GM18870 (cell line): ENCODE results near the gene AP2A2.
"Not testable (repeated sequence)": the region's sequence is repeated elsewhere in the genome, so short reads cannot be mapped to it uniquely, and the experiment has no call there.

Source experiments
- ATAC-seq: cut with Tn5 transposase; IDR thresholded peaks from one replicate; pipeline ENCODE4 v1.9.1; 2021; ENCODE audit warnings: moderate library complexity; ENCODE audit not compliant: unreplicated experiment

Gene AP2A2

DNA sequence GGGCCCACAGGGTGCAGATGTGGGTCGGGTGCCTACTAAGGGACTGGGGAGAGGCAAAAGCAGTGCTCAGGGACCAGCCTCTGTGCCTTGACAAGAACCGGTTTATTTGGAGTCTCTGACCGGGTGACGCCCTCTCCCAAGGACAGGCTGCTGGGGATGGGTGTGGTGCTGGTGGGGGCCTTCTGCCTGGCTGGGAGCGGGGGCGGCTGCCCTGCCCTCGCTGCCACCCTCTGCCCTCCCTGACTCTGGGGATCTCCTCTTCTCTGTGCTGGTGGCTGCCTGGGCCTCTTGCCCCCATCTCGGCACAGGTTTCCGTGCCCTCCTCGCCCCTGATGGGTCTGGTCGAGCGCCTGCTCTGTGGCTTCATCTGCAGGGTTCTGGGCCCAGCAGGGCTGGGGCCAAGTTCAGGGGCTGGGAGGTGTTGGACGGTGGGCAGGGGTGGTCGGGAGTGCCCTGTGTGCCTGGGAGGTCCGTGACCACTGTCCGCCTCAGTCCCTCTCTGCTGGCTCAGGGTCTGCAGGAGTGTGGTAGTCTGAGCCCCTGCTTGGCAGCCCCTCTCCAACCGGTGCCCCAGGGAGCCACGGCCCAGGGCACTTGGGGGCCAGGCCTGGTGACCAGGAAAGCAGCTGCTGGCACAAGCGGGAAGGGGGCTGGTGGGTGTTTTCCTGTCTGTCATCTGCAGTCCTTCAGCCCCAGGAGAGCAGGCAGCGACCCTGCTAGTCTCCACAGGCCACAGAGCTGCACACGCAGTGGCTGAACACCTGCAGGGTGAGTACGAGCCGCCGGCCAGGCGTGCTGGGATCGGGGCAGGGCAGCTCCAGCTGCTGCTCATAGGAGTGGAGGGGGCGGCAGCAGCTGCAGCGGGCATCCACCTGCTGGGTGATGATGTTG lies 87.3 kb downstream of the AP2A2 start:
- no peak for ATAC-seq

DNA sequence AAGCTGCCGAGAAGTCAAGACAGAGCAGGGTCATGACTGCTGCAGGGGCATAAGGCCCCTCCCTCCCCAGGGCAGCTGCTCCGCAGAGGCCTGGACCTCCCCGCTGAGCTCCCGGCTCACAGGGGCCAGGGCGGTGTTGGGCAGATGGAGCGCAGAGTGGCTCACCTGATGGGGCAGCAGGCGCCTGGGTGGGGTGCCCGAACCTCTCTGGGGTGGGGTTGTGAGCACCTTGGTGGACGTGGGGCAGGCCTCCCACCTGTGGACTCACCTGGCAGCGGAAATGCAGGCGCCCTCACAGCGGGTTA lies 87.9 kb downstream of the AP2A2 start:
- ATAC-seq, result no peak

DNA sequence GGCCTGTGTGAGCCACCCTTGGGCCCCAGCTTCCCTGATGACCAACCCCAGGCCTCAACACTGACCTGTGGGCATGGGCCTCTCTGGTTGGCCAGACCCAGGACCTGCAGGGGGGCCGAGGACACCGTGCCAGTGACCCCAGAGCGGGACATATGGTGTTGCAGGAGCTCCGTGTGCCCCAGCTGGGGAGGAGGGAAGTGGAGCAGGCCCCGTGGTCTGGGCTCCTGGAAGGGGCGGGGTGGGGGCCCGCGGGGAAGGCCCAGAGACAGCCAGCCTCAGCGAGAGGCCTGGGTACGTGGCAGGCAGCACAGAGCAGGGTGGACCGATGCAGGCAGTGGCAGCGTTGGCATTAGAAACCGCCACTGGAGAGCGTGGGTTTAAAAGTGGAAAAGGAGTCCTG lies 88.6 kb downstream of the AP2A2 start:
- no peak for ATAC-seq

DNA sequence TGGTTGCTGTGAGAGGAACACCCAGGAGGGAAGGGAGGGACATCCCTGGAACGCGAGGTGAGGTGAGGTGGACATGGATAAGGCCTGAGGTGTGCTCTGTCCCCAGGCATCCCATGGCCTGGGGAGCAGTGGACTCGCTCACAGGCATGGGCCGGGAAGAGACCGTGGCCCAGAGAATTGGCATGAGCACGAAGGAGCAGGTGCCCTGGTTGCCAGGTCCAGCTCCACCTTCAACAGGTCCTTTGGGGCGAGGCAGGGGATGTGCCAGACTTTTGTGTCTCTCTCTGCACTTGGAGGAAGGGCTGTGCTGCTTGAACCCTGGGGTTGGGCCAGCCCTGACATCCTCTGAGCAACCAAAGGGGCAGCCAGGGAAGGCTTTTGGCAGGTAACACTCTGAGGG lies 89.4 kb downstream of the AP2A2 start:
- no peak for ATAC-seq

DNA sequence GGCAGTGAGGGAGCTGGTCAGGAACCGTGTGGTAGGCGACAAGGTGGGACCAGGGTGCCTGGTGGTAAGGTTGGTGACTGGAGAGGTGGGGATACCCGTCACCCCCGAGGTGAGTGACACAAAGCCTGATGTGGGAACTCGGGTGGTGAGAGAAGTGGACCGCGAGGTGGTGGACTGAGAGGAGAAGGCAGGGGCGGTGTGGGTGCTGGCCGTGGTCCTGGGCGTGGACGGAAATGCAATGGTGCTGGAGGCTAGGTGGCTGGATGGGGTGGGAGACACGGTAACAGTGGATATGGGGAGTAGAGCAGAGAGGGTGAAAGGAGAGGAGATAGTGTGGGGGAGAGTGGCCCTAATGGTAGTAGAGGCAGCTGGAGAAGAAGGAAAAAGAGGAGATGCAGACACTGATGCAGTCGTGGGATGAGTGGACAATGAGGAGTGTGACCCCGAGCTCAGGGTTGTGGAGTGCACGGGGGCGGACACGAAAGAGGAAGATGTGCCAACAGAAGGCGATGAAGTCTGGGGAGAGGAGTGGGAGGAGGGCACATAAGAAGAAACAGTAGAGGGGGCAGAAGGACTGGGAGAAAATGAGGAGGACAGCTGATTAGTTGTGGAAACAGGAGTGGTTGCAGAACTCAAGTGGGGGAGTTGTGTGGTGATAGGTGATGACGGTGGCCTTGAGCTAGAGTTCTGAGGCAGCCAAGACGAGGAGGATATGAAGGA lies 90.3 kb downstream of the AP2A2 start:
- no peak for ATAC-seq

DNA sequence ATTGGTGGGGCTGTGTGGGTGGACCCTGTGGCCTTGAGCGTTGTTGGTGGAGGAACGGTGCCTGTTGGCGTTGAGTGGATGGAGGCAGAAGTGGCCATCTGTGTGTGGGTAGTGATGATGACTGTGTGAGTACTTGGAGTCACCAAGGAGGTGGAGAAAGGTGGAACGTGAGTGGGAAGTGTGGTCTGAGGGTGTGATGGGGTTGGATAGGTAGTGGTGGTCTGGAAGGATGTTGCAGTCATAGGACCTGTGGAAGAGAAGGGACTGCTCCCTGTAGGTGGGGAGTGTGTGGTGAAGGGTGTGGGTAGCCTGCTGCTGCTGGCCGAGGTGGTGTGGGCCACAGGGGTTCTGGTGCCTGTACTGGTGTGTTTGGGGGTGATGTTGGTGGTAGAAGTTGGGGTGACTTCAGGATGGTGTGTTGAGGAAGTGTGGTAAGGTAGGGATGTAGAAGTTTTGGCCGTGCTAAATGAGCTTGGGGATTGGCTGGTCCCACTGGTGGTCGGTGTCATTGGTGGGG lies 91.0 kb downstream of the AP2A2 start:
- ATAC-seq, result not testable (repeated sequence)

DNA sequence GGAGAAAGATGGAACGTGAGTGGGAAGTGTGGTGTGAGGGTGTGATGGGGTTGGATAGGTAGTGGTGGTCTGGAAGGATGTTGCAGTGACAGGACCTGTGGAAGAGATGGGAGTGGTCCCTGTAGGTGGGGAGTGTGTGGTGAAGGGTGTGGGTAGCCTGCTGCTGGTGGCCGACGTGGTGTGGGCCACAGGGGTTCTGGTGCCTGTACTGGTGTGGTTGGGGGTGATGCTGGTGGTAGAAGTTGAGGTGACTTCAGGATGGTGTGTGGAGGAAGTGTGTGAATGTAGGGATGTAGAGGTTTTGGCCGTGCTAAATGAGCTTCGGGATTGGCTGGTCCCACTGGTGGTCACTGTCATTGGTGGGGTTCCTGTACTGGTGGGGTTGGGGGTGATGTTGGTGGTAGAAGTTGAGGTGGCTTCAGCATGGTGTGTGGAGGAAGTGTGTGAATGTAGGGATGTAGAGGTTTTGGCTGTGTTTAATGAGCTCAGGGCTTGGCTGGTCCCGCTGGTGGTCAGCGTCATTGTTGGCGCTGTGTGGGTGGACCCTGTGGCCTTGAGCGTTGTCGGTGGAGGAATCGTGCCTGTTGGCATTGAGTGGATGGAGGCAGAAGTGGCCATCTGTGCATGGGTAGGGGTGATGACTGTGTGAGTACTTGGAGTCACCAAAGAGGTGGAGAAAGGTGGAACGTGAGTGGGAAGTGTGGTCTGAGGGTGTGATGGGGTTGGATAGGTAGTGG lies 91.8 kb downstream of the AP2A2 start:
- ATAC-seq, result no peak

DNA sequence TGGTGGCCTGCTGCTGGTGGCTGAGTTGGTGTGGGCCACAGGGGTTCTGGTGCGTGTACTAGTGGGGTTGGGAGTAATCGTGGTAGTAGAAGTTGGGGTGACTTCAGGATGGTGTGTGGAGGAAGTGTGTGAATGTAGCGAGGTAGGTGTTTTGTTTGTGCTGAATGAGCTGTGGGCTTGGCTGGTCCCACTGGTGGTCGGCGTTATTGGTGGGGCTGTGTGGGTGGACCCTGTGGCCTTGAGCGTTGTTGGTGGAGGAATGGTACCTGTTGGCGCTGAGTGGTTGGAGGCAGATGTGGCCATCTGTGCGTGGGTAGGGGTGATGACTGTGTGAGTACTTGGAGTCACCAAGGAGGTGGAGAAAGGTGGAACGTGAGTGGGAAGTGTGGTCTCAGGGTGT lies 92.4 kb downstream of the AP2A2 start:
- no peak for ATAC-seq

DNA sequence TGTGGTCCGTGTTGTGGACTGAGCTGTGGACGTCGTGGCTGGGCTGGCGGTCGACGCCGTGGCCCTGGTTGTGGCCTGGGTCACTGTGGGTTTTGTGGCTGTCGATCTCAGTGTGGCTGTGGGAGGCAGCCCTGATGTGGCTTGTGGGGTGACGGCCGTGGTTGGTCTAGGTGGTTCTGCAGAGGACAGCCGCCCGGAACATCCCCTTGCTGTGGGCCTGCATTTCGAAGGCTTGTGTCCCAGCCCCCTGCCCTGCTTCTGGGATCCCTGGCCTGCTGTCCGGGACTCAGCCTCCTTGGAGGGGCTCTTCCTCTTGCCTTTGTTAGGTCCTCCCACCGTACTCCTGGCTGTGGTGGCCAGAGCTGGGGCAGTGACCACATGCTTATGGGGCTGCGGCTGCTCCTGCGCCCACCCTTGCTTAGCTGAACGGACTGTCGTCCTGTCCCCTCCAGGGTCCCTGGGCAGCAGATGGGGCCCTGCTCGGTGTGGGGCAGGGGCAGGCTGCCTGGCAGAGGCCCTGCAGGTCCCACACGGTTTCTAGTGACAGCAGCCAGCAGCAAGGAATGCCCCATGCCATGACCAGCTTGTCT lies 93.7 kb downstream of the AP2A2 start:
- no peak for ATAC-seq

DNA sequence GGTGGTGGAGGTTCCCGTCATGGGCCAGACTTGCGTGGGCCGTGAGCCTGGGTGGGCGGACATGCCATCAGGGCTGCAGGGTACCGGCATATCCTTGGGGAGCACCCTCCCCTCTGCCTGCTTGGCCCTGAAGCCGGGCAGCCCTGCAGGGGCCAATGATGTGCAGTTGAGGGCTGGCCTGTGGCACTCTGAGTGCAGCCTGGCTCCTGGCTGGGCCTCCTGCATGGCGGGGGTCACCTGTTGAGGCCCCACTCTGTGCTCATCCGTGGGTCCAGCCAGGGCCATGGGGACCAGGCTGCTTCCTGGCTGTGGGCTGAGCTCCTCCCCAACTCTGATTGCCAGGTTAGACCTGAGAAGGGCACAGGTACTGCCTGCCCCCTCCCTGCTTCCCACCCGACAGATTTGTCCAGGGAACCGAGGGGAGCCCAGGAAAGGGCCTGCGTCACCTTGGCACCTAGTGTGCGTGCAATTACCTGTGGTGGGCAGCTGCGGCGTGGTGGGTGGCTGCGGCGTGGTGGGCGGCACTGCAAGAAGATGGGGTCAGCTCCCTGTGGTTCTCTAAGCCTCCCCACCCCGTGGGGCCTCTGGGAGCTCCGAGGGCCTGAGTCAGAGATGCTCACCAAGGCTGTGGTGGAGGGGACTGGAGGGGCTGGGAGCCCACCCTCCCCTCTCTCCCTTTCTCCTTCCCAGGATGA lies 94.7 kb downstream of the AP2A2 start:
- ATAC-seq, result no peak

DNA sequence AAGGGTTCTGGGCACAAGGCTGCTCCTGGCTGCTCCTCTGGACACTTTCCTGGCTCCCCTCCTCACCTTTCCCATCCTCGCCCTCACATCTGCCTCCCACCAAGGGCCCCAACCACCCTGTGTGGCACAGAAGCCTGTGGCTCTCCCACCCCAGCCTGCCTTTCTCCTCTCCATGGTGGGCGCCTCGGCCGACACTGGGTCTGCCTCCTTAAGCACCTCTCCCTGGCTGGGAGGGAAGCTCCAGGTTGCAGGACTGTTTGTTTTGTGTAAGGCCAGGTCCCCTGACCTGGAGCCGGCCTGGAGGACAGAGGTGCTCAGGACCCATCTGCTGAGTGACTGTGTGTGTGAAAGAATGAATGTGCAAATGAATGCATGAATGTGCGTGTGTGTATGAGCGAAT lies 96.7 kb downstream of the AP2A2 start:
- ATAC-seq, result no peak

DNA sequence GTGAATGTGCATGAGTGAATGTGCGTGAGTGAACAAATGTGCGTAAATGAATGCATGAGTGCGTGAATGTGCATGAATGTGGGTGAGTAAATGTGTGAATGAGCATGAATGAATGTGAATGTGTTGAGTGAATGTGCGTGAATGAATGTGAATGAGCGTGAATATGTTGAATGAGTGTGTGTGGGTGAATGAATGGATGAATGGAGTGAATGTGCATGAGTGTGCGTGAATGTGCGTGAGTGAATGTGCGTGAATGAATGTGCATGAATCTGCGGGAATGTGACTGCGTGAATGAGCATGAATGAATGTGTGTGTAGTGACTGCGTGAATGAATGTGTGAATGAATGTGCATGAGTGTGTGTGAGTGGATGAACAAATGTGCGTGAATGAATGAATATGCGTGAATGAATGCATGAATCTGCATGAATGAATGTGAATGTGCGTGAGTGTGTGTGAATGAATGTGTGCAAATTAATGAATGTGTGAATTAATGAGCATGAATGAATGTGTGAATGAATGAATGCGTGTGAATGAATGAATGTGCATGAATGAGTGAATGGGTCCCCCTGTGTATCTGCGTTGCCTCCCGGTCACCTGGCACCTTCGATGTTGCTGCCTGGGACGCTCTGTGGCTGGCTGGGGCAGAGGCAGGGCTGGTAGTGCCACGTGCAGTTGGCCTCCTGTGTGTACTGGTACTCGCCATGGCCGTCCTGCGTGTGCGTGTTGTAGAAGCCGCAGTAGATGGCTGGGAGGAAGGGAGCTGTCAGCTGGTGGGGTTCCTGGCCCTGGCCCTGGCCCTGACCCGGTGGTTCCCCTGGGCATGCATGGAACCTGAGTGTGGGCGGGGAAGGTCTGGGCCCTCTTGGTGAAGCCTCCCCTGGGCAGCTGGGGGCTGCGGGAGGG lies 97.5 kb downstream of the AP2A2 start:
- ATAC-seq, result no peak

DNA sequence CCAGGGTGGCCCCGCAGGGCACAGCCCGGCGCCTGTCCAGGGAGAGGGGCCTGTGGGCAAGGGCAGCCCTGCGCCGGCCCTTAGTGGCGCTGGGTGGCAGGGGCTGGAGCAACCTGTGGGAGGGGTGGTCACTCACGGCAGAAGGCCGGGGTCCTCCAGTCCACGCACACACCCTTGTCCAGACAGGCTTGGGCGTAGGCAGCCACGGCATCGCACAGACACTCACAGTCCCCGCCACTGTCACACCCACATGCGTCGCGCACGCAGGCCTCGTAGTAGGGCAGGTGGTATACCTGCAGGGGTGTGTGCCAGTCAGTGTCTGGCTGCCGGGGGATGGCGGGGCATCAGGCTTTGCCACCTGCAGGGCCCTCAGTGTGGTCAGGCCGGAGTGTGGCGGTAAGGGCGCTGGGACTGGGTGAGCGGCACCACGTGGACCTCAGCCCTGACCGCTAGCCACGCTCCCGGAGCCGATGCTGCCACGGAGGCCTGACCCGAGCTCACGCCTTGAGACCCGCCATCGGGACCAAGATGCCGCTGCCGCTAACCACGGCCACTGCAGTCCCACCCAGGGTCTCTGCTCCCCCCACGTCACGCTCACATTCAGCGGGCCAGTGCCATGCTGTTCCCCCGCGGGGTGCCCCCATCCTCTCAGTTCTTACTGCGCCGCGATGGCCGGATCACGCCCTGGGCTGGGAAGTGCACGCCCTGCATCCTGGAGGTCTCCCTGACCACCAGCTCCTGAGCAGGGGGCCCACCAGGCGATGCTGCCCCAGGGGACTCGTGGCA lies 98.3 kb downstream of the AP2A2 start:
- no peak for ATAC-seq

DNA sequence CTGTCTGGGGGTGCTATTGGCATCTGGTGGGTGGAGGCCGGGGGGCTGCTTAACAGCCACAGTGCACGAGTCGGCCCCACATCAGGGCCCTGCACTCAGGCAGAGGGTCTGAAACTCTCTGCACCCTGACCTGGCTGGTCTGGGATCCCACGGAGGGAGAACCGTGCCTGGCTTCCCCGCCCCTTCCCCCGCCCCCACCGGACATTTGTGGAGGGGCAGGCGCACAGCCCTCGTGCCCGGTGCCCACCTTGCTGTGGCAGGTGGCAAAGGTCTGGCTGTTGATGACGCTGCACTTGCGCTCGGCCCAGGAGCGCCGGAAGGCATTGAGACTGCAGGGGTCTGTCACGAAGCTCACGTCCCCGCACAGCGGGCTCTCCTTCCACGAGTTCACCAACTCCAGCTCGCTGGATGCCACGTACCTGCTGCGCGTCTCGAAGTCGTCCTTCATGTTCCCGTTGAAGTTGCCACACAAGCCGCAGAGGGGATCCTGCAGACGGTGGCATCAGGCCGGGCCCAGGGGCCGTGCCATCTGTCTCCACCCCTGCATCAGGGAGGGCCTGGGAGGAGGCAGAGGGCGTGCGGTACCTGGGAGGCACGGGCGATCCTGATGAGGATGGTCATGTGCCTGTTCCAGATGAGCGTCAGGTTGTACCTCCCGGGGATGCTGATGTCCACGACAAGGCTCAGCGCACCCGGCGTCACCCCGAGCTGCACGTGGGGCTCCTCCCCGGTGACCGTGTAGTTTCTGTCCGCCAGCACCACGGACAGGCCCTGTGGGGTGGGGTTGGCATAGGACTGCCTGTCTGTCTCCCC lies 99.1 kb downstream of the AP2A2 start:
- ATAC-seq, result no peak

DNA sequence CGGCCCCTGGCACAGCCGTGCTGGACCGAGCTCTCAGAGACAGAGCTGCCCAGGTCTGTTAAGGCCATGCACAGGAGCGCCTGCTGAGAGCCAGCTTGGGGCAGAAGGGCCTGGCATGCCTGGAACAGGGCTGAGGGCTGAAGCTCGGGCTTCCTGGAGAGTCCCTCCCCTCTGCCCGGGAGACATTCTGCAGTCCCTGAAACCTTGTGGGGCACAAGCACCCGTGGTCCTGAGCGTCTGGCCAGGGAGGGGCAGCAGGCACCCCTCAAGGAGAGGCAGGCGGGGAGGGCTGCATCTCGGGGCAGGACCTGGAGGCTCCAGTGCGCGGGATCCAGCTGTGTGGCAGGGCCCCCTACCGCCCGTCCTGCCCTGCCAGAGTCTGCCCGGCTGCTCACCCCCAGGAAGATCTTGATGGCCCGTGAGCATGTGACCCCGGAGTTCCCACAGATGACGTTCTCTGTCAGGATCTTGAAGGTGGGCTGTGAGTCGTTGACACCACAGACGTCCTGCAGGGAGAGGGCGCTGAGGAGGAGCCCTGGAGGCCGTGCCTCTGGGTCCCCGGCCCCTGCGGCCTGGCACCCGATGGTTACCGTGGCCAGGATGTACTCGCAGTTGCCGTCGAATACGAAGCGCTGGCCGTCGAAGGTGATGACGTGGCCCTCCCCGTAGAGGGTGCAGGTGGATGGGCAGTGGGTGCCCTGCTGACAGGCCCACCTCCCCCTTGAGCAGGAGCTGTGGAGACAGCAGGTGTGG lies 99.9 kb downstream of the AP2A2 start:
- no peak for ATAC-seq

DNA sequence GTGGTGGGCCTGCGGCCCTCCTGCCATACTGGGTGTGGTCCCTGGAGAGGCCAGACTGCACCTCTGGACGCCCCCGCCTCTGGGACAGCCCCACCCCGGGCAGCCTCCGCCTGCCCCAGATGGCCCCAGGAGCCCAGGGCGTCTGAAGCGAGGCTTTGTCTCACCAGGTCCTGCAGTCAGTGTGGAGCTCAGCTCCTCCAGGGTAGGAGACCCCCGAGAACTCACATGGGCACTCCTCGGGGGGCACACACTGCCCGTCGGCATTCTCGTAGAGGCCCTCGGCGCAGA lies 100.4 kb downstream of the AP2A2 start:
- no peak for ATAC-seq

DNA sequence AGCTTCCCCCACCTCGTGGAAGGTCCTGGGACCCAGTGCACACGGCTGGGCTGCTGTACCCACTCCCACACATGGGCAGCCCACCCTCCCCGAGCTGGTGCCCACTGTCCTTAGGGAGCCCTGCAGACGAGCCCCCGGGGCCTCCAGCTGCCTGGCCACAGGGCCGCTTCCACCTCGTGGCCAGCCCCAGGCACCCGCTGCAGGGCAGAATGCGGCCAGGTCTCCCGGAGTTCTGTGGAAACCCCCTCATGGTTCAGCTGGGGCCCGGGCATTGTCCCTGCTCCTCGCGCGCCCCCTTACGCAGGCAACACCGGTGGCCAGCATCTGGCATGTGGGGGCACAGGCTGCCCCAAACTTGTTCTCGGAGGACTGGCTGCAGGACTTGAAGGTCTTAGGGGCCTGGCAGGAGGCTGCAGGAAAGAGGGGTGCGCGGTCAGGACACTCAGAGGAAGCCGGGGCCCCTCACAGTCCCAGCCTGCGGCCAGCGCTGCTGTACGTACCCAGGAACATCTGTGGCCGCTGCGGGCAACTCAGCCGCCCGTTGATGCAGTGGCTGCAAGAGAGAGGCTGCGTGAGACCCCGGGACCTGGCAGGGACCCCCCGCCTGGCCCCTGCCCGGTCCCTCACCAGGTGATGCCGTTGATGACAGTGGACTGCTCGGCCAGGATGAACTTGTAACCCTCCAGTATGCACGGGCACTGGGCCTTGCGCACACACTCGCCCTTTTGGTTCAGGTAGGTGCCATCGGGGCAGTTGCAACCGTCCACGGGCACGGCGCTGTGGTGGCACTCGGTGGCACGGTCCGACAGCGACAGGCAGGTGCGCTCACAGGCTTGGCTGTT lies 101.2 kb downstream of the AP2A2 start:
- ATAC-seq, result no peak
